Activated B cell treated with CpG ODN at 0.5 μM for 24 hours (primary cell): Measurements from ENCODE around the gene RALGAPB. TPM values are rescaled to one million over a fixed set of nuclear protein-coding genes. Genes with fewer than 3 reads are reported as not detected.

ENCODE experiments used
- ATAC-seq: fragments of 200-7000 bp; cut with Tn5 transposase; one replicate; pipeline ENCODE4 v1.10.0; 2021; ENCODE audit warnings: low read depth, mild to moderate bottlenecking, moderate library complexity
- CTCF ChIA-PET: fragments of 350-600 bp; sonication (Branson Sonifier 250); formaldehyde crosslinking; loops from one replicate; lab custom pipeline; 2021; ENCODE audit warnings: antibody characterized with exemption; lab: Charles Lee
- POLR2A ChIA-PET: fragments of 350-600 bp; sonication (Branson Sonifier 250); formaldehyde crosslinking; loops from one replicate; lab custom pipeline; 2021; ENCODE audit warnings: antibody characterized with exemption; lab: Charles Lee
- DNase-seq: peaks from one replicate; pipeline ENCODE4 v3.0.0; 2022
- H3K27ac Mint-ChIP-seq: one replicate; pipeline ENCODE4 v1.8.0; 2020; ENCODE audit warnings: mixed read lengths
- H3K27me3 Mint-ChIP-seq: one replicate; pipeline ENCODE4 v1.8.0; 2021; ENCODE audit warnings: mixed read lengths
- H3K36me3 Mint-ChIP-seq: one replicate; pipeline ENCODE4 v1.8.0; 2021; ENCODE audit warnings: low read depth, mixed read lengths
- H3K4me1 Mint-ChIP-seq: one replicate; pipeline ENCODE4 v1.8.0; 2021; ENCODE audit warnings: mixed read lengths
- H3K4me3 Mint-ChIP-seq: one replicate; pipeline ENCODE4 v1.8.0; 2020; ENCODE audit warnings: mild to moderate bottlenecking, mixed read lengths
- H3K9me3 Mint-ChIP-seq: one replicate; pipeline ENCODE4 v1.8.0; 2020; ENCODE audit warnings: mixed read lengths
- intact Hi-C: fragments of 100-400 bp; cut with micrococcal nuclease; formaldehyde crosslinking; loops from one replicate; pipeline ENCODE4 v1.15.1; 2024
- total RNA-seq: library from RNA; stranded (reverse); gene quantifications from 2 replicates; pipeline ENCODE4 v1.2.3, GENCODE V29; 2022
- TF ChIP-seq, protein P1 (sequence below): fragments of 200-600 bp; IDR thresholded peaks from one replicate; pipeline ENCODE4 v1.8.0; 2022; ENCODE audit warnings: antibody characterized with exemption, mild to moderate bottlenecking

RALGAPB gene
- total RNA-seq, 1 donor from 2014 or later: 48.3 TPM

- H3K4me3 Mint-ChIP-seq: no peak within 1 kb of the TSS
- POLR2A ChIA-PET: no interaction called here
Measured at GRCh38 chr20:38601216-38602184, 128.9 kb downstream of the RALGAPB start, which contains the start of gene ARHGAP40. Gene ARHGAP40 (plus strand): TSS chr20:38601809.

GRCh38 chr20:38602185-38602581, 129.5 kb downstream of the RALGAPB start:
- Mint-ChIP-seq H3K27me3 (peaks cover 64% of the 10 kb centered on the region), H3K27ac (no peak overlapping the region)
- TF ChIP-seq, protein P1, sequence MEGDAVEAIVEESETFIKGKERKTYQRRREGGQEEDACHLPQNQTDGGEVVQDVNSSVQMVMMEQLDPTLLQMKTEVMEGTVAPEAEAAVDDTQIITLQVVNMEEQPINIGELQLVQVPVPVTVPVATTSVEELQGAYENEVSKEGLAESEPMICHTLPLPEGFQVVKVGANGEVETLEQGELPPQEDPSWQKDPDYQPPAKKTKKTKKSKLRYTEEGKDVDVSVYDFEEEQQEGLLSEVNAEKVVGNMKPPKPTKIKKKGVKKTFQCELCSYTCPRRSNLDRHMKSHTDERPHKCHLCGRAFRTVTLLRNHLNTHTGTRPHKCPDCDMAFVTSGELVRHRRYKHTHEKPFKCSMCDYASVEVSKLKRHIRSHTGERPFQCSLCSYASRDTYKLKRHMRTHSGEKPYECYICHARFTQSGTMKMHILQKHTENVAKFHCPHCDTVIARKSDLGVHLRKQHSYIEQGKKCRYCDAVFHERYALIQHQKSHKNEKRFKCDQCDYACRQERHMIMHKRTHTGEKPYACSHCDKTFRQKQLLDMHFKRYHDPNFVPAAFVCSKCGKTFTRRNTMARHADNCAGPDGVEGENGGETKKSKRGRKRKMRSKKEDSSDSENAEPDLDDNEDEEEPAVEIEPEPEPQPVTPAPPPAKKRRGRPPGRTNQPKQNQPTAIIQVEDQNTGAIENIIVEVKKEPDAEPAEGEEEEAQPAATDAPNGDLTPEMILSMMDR: no peak

More at GRCh38 chr20:38601216-38602184, 128.9 kb downstream of the RALGAPB start, which contains the start of gene ARHGAP40:
- DNase-seq (no peak), ATAC-seq (no peak)
- intact Hi-C loops: no loop called here
- peaks cover 63% of the 10 kb centered on the region for H3K27me3 Mint-ChIP-seq
- H3K4me1 Mint-ChIP-seq: peaks cover 5% of the 10 kb centered on the region
- TF ChIP-seq, protein P1: no peak
- H3K9me3 Mint-ChIP-seq: no peaks in the 10 kb centered on the region
- no peaks in the 10 kb centered on the region for H3K36me3 Mint-ChIP-seq
- CTCF ChIA-PET: no interaction called here
- H3K27ac Mint-ChIP-seq: no peak within 1 kb of the TSS

DNA sequence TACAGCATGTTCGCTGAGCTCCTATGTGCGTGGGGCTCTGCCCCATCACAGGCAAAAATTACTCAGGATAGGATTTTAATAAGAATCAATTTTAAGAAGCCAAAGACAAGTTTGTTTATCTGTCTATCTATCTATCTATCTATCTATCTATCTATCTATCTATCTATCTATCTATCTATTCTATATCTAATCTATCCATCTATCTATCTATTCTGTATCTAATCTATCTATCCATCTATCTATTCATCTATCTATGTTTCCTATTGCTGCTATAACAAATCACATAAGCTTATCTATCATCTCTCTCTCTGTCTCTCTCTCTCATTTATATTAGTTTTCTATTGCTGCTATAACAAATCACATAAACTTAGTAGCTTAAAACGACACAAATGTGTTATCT, 130.6 kb downstream of the RALGAPB start:
- ChIA-PET POLR2A (no interaction called here), CTCF (no interaction called here)
- Mint-ChIP-seq H3K4me3 (no peak overlapping the region), H3K36me3 (no peaks in the 10 kb centered on the region), H3K4me1 (peaks cover 8% of the 10 kb centered on the region), H3K9me3 (no peaks in the 10 kb centered on the region), H3K27me3 (peaks cover 62% of the 10 kb centered on the region), H3K27ac (no peak overlapping the region)
- intact Hi-C loops: no loop called here
- DNase-seq (no peak), ATAC-seq (no peak)
- TF ChIP-seq, protein P1: no peak

More at GRCh38 chr20:38602185-38602581, 129.5 kb downstream of the RALGAPB start:
- ChIA-PET CTCF (no interaction called here), POLR2A (no interaction called here)
- Mint-ChIP-seq H3K4me3 (no peak overlapping the region), H3K4me1 (peaks cover 5% of the 10 kb centered on the region), H3K9me3 (no peaks in the 10 kb centered on the region), H3K36me3 (no peaks in the 10 kb centered on the region)
- DNase-seq: no peak
- ATAC-seq: no peak
- intact Hi-C loops: no loop called here

- TF ChIP-seq, protein P1: no peak
- intact Hi-C loops: no loop called here
- Mint-ChIP-seq H3K27me3 (peaks cover 62% of the 10 kb centered on the region), H3K9me3 (no peaks in the 10 kb centered on the region), H3K4me3 (no peak overlapping the region), H3K4me1 (peaks cover 8% of the 10 kb centered on the region), H3K27ac (no peak overlapping the region), H3K36me3 (no peaks in the 10 kb centered on the region)
- ChIA-PET POLR2A (no interaction called here), CTCF (no interaction called here)
- ATAC-seq (no peak), DNase-seq (no peak)
Measured at GRCh38 chr20:38604873-38605303, 132.2 kb downstream of the RALGAPB start.

DNA sequence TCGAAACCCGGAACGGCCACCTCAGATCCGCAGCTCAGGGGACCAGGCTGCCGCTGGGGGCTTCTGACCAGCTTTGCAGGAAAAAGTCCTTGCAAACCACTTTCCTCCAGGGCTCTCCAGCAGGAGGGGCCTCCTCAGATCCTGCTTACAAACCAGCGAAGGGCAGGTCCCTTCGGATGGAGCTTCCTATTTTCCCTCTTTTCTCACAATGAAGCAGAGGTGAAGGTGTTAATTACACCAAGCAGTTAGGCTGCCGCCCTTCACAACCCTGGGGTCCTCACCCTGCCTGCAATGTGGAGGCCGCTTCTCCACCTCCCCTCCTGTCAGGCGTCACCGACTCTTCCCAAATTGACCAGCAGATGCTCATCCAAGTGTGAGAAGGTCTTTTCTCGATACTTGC, 134.7 kb downstream of the RALGAPB start:
- Mint-ChIP-seq H3K4me3 (no peak overlapping the region), H3K36me3 (no peaks in the 10 kb centered on the region), H3K4me1 (peaks cover 3% of the 10 kb centered on the region), H3K9me3 (no peaks in the 10 kb centered on the region), H3K27ac (no peak overlapping the region), H3K27me3 (peaks cover 45% of the 10 kb centered on the region)
- no peak for DNase-seq
- no peak for ATAC-seq
- intact Hi-C loops: no loop called here
- POLR2A ChIA-PET: no interaction called here
- CTCF ChIA-PET: no interaction called here
- TF ChIP-seq, protein P1: no peak
